ENCODE data around the gene RPL18.

RPL18 gene

DNA sequence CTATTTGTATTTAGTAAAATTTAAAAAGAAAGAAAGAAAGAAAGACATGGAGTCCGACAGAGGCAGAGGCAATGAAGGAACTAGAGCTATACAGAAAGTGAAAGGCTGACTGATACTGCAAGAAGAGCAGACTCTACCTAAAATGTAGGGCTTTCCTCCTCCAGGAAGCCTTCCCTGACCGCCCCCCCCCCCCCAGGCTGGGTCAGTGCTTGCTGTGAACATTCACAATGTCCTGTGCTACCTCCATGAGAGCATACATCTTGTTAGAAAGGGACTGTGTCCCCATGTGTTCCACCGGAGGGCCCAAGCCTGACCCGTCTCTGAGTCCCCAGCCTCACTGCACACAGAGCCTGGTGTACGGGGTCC lies 32.7 kb upstream of the RPL18 start:
- Histone ChIP-seq H3K27me3 (ENCODE audit: insufficient read depth, low read depth) (peaks cover 20% of the 10 kb centered on the region), H2AFZ (ENCODE audit: low read depth) (no peak overlapping the region), H4K20me1 (ENCODE audit: insufficient read depth) (no peaks in the 10 kb centered on the region), H3K4me1 (ENCODE audit: low read depth, poor library complexity, severe bottlenecking) (peaks cover 11% of the 10 kb centered on the region), H3K9ac (no peak overlapping the region), H3K4me3 (IDR thresholded peaks at IDR 0.05; ENCODE audit: insufficient read depth, low read depth, low read length) (no peak overlapping the region), H3K4me2 (no peak overlapping the region), H3K27ac (no peak overlapping the region), H3K79me2 (ENCODE audit: insufficient read depth, low read depth) (no peaks in the 10 kb centered on the region), H3K36me3 (ENCODE audit: insufficient read depth) (no peaks in the 10 kb centered on the region)
- TF ChIP-seq, protein P1, sequence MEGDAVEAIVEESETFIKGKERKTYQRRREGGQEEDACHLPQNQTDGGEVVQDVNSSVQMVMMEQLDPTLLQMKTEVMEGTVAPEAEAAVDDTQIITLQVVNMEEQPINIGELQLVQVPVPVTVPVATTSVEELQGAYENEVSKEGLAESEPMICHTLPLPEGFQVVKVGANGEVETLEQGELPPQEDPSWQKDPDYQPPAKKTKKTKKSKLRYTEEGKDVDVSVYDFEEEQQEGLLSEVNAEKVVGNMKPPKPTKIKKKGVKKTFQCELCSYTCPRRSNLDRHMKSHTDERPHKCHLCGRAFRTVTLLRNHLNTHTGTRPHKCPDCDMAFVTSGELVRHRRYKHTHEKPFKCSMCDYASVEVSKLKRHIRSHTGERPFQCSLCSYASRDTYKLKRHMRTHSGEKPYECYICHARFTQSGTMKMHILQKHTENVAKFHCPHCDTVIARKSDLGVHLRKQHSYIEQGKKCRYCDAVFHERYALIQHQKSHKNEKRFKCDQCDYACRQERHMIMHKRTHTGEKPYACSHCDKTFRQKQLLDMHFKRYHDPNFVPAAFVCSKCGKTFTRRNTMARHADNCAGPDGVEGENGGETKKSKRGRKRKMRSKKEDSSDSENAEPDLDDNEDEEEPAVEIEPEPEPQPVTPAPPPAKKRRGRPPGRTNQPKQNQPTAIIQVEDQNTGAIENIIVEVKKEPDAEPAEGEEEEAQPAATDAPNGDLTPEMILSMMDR (conservative IDR thresholded peaks at IDR 0.05; ENCODE audit: low read depth, low read length): no peak

DNA sequence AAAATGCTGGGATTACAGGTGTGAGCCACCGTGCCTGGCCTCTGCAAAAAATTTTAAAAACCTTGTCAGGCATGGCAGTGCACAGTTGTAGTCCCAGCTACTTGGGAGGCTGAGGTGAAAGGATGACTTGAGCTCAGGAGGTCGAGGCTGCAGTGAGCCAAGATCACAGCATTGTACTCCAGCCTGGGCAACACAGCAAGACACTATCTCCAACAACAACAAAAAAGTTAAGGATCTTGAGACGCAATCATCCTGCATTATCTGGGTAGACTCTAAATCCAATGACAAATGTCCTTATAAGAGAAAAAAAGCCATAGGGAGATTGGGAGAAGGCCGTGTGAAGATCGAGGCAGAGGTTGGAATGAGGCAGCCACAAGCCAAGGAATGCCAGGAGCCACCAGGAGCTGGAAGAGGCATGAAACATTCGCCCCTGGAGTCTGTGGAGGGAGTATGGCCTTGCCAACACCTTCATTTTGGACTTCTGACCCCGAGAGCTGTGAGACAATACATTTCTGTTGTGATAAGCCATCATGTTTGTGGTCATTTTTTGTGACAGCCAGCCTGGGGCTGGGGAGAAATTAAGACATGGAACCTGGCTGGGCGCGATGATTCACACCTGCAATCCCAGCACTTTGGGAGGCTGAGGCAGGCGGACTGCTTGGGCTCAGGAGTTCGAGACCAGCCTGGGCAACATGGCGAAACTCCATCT lies 32.1 kb upstream of the RPL18 start:
- peaks cover 11% of the 10 kb centered on the region for H3K4me1 ChIP-seq (ENCODE audit: low read depth, poor library complexity, severe bottlenecking)

DNA sequence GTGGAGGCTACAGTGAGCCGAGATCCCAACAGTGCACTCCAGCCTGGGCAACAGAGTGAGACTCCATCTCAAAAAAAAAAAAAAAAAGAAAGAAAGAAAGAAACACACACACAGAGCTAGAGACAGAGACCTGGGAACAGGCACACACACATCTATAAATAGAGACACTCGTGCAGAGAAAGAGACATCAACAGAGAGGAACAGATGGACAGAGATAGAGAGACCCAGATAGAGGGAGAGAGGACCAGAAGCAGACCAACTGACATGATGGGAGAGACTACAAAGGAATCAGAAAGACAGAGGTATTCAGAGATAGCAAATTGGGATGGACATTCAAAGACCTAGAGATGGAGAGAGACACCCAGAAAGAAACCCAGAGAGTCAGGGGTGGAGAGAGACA lies 29.2 kb upstream of the RPL18 start:
- TF ChIP-seq, protein P1 (conservative IDR thresholded peaks at IDR 0.05; ENCODE audit: low read depth, low read length): no peak
- H2AFZ ChIP-seq (ENCODE audit: low read depth): no peak overlapping the region
- no peaks in the 10 kb centered on the region for H4K20me1 ChIP-seq (ENCODE audit: insufficient read depth)
- no peaks in the 10 kb centered on the region for H3K79me2 ChIP-seq (ENCODE audit: insufficient read depth, low read depth)
- H3K9ac ChIP-seq: no peak overlapping the region
- H3K36me3 ChIP-seq (ENCODE audit: insufficient read depth): no peaks in the 10 kb centered on the region
- peaks cover 8% of the 10 kb centered on the region for H3K27me3 ChIP-seq (ENCODE audit: insufficient read depth, low read depth)
- no peak overlapping the region for H3K4me3 ChIP-seq (IDR thresholded peaks at IDR 0.05; ENCODE audit: insufficient read depth, low read depth, low read length)
- no peak overlapping the region for H3K4me2 ChIP-seq
- H3K27ac ChIP-seq: no peak overlapping the region
- peaks cover 18% of the 10 kb centered on the region for H3K4me1 ChIP-seq (ENCODE audit: low read depth, poor library complexity, severe bottlenecking)

More for the DNA sequence above, 32.1 kb upstream of the RPL18 start:
- Histone ChIP-seq H3K36me3 (ENCODE audit: insufficient read depth) (no peaks in the 10 kb centered on the region), H3K27ac (no peak overlapping the region), H3K4me3 (IDR thresholded peaks at IDR 0.05; ENCODE audit: insufficient read depth, low read depth, low read length) (no peak overlapping the region), H4K20me1 (ENCODE audit: insufficient read depth) (no peaks in the 10 kb centered on the region), H3K9ac (no peak overlapping the region), H2AFZ (ENCODE audit: low read depth) (no peak overlapping the region), H3K4me2 (no peak overlapping the region), H3K79me2 (ENCODE audit: insufficient read depth, low read depth) (no peaks in the 10 kb centered on the region), H3K27me3 (ENCODE audit: insufficient read depth, low read depth) (peaks cover 15% of the 10 kb centered on the region)
- TF ChIP-seq, protein P1 (conservative IDR thresholded peaks at IDR 0.05; ENCODE audit: low read depth, low read length): no peak

DNA sequence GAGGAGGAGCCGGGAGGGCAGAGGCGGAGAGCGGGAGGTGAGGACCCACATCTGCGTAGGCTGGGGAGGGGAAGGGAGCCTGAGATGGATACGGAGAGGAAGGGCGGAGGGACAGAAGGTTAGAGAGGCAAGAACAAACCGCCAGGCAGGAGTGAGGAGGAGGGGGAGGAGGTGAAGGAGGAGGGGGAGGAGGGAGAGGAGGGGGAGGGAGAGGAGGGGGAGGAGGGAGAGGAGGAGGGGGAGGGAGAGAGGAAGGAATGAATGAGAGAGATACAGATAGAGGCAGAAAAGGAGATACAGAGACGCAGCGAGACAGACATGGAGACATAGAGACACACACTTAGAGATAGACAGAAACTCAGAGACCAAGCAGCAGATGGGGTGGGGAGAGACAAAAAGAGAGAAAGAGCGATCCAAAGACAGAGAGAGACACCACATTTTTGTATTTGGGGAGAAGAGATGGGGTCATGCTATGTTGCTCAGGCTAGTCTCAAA lies 27.8 kb upstream of the RPL18 start:
- TF ChIP-seq, protein P1 (conservative IDR thresholded peaks at IDR 0.05; ENCODE audit: low read depth, low read length): no peak
- H3K9ac ChIP-seq: 0 out of 2 replicates have a peak overlapping the region, but pooled peaks have one; percentile 50
- peaks cover 18% of the 10 kb centered on the region for H3K4me1 ChIP-seq (ENCODE audit: low read depth, poor library complexity, severe bottlenecking)
- H2AFZ ChIP-seq (ENCODE audit: low read depth): peak overlapping the region; percentile 90
- no peaks in the 10 kb centered on the region for H3K36me3 ChIP-seq (ENCODE audit: insufficient read depth)
- H3K4me3 ChIP-seq (IDR thresholded peaks at IDR 0.05; ENCODE audit: insufficient read depth, low read depth, low read length): no peak overlapping the region
- H3K27me3 ChIP-seq (ENCODE audit: insufficient read depth, low read depth): peaks cover 12% of the 10 kb centered on the region
- no peaks in the 10 kb centered on the region for H4K20me1 ChIP-seq (ENCODE audit: insufficient read depth)
- H3K4me2 ChIP-seq: peak overlapping the region; percentile 98; the same call in 1 of the 2 replicates
- no peak overlapping the region for H3K27ac ChIP-seq
- no peaks in the 10 kb centered on the region for H3K79me2 ChIP-seq (ENCODE audit: insufficient read depth, low read depth)
